GM21723 (cell line): ENCODE results near the gene SF3B3.
"Not testable (repeated sequence)": the region's sequence is repeated elsewhere in the genome, so short reads cannot be mapped to it uniquely, and the experiment has no call there.

Experiments used
- ATAC-seq: cut with Tn5 transposase; IDR thresholded peaks from one replicate; pipeline ENCODE4 v1.9.1; 2021; ENCODE audit warnings: mild to moderate bottlenecking, moderate library complexity; ENCODE audit not compliant: unreplicated experiment

Gene SF3B3

DNA sequence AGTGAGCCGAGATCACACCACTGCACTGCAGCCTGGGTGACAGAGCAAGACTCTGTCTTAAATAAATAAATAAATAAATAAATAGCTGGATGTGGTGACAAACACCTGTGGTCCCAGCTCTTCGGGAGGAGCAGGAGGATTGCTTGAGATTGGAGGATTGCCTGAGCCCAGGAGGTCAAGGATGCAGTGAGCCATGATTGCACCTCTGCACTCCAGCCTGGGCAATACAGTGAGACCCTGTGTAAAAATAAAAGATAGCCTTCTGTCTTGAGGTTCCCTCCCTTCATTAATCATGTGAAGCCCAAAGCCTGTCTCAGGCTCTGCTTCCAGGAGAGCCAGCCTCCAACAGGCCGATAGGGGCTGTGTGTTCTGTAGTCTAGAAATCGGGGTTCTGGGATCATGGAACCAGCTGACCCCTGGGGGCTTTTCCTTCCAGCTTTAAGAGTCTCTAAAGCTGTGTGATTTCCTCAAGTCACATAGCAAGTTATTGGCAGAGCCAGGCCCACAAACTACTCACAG lies 88.2 kb downstream of the SF3B3 start:
- ATAC-seq: no peak

DNA sequence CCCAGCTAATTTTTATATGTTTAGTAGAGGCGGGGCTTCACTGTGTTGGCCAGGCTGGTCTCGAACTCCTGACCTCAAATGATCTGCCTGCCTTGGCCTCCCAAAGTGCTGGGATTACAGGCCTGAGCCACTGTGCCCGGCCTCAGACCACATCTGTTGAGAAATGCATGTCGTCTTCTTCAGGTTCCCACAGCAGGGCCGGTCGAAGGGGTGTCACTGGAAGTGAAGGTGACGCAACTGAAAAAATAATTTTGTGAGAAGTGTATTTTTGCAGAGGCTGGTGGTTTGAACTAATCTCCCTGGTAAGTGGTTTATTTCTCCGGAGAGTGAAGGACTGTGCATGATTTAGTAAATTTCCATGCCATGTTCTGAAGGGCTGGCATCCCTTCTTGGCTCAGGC lies 89.3 kb downstream of the SF3B3 start:
- ATAC-seq: no peak

- ATAC-seq: no peak
Measured at GRCh38 chr16:70614208-70614951, 90.8 kb downstream of the SF3B3 start.

- ATAC-seq: no peak
Measured at GRCh38 chr16:70615945-70616344, 92.3 kb downstream of the SF3B3 start.

GRCh38 chr16:70621864-70622263 lies 98.2 kb downstream of the SF3B3 start:
- not testable (repeated sequence) for ATAC-seq
